DMS79 (cell line): Measurements from ENCODE around the gene STRBP.
"Not testable (repeated sequence)": the region's sequence is repeated elsewhere in the genome, so short reads cannot be mapped to it uniquely, and the experiment has no call there.

Experiments used
- DNase-seq: peaks from one replicate; lab custom pipeline; 2025; lab: John Stamatoyannopoulos, UW

STRBP gene

GRCh38 chr9:123283048-123283408 lies 14.6 kb upstream of the STRBP start:
- no peak for DNase-seq

- no peak for DNase-seq
These were observed 14.1 kb upstream of the STRBP start for GRCh38 chr9:123282362-123283047.

- DNase-seq = no peak
These were observed 13.4 kb upstream of the STRBP start for GRCh38 chr9:123281659-123282350.

- not testable (repeated sequence) for DNase-seq
These were observed 10.6 kb upstream of the STRBP start for GRCh38 chr9:123278879-123279493.

- DNase-seq = no peak
These were observed 10.0 kb upstream of the STRBP start for GRCh38 chr9:123278361-123278760.

GRCh38 chr9:123276551-123276950 lies 8.2 kb upstream of the STRBP start:
- DNase-seq = no peak

- not testable (repeated sequence) for DNase-seq
These were observed 2.7 kb upstream of the STRBP start for GRCh38 chr9:123271133-123271532.

GRCh38 chr9:123269281-123269680 lies 895 bp upstream of the STRBP start:
- no peak for DNase-seq

- DNase-seq = no peak
These were observed 254 bp downstream of the STRBP start for GRCh38 chr9:123268199-123268464.

- no peak for DNase-seq
These were observed 746 bp downstream of the STRBP start for GRCh38 chr9:123267481-123268198.

- no peak for DNase-seq
These were observed 1.6 kb downstream of the STRBP start for GRCh38 chr9:123266655-123267399.

- no peak for DNase-seq
These were observed 2.6 kb downstream of the STRBP start for GRCh38 chr9:123265833-123266232.

- no peak for DNase-seq
These were observed 5.2 kb downstream of the STRBP start for GRCh38 chr9:123263227-123263626.

GRCh38 chr9:123262338-123262737 lies 6.0 kb downstream of the STRBP start:
- DNase-seq = peak; percentile 68

GRCh38 chr9:123261006-123261677 lies 7.2 kb downstream of the STRBP start:
- DNase-seq = no peak

- DNase-seq = no peak
These were observed 8.0 kb downstream of the STRBP start for GRCh38 chr9:123260340-123260739.

- no peak for DNase-seq
These were observed 11.1 kb downstream of the STRBP start for GRCh38 chr9:123257276-123257675.

GRCh38 chr9:123255718-123256117 lies 12.7 kb downstream of the STRBP start:
- DNase-seq = no peak

- no peak for DNase-seq
These were observed 15.2 kb downstream of the STRBP start for GRCh38 chr9:123253204-123253603.

- DNase-seq = peak; percentile 42
These were observed 16.6 kb downstream of the STRBP start for GRCh38 chr9:123251741-123252140.

- DNase-seq = no peak
These were observed 17.1 kb downstream of the STRBP start for GRCh38 chr9:123251324-123251723.

GRCh38 chr9:123250504-123250903 lies 17.9 kb downstream of the STRBP start:
- no peak for DNase-seq
